B cell (primary cell): ENCODE data around the gene SURF6. TPM values are rescaled to one million over a fixed set of nuclear protein-coding genes. Genes with fewer than 3 reads are reported as not detected.

Experiments used
- ATAC-seq: fragments of 200-7000 bp; cut with Tn5 transposase; one replicate; pipeline ENCODE4 v1.10.0; 2021; ENCODE audit warnings: low read depth, mild to moderate bottlenecking, moderate number of reproducible peaks, moderate library complexity
- CTCF ChIA-PET: fragments of 350-600 bp; sonication (Branson Sonifier 250); formaldehyde crosslinking; loops from one replicate; lab custom pipeline; 2021; ENCODE audit warnings: antibody characterized with exemption, inconsistent platforms; lab: Charles Lee
- POLR2A ChIA-PET: fragments of 350-600 bp; sonication (Branson Sonifier 250); formaldehyde crosslinking; loops from one replicate; lab custom pipeline; 2021; ENCODE audit warnings: antibody characterized with exemption; lab: Charles Lee
- DNase-seq: peaks from one replicate; pipeline ENCODE4 v3.0.0; 2013
- H2AFZ ChIP-seq: 2 replicates; pipeline ENCODE4 v1.6.1; 2012; ENCODE audit warnings: mild to moderate bottlenecking, low read depth, low read length; ENCODE audit not compliant: insufficient read depth, poor library complexity, severe bottlenecking
- H3K27ac ChIP-seq, 2 donors: 1 replicate in 1 of 2; 2 replicates in 1 of 2; pipeline ENCODE4 v1.5.1; 2012 to 2013; ENCODE audit warnings: low read length in 2 of 2, mild to moderate bottlenecking in 2 of 2, moderate library complexity in 1 of 2
- H3K27me3 ChIP-seq, 4 experiments: fragments of 200-600 bp in 1 of 4; sonication (generic) in 1 of 4; replicated peaks in 1 of 4; 1 replicate in 2 of 4; 2 replicates in 2 of 4; pipeline versions ENCODE4 v1.6.1 to v1.7.0; 2013 to 2016; ENCODE audit warnings: low read length in 3 of 4, mild to moderate bottlenecking in 2 of 4, mixed read lengths in 1 of 4, moderate library complexity in 1 of 4; ENCODE audit not compliant: insufficient read depth in 4 of 4, control insufficient read depth in 3 of 4; ENCODE audit errors: control extremely low read depth in 1 of 4
- H3K36me3 ChIP-seq, 2 experiments: replicated peaks in 1 of 2; 1 replicate in 1 of 2; 2 replicates in 1 of 2; pipeline versions ENCODE4 v1.6.1 to v1.7.1; 2013; ENCODE audit warnings: low read length in 1 of 2; ENCODE audit not compliant: insufficient read depth in 2 of 2, control insufficient read depth in 1 of 2; ENCODE audit errors: control extremely low read depth in 1 of 2, extremely low read depth in 1 of 2
- H3K4me1 ChIP-seq, 2 donors: fragments of 200-600 bp in 1 of 2; sonication (generic) in 1 of 2; 1 replicate in 1 of 2; 2 replicates in 1 of 2; pipeline versions ENCODE4 v1.5.1 to v1.6.1; 2013 to 2017; ENCODE audit warnings: low read length in 2 of 2; ENCODE audit not compliant: control insufficient read depth in 2 of 2, insufficient read depth in 2 of 2
- H3K4me2 ChIP-seq: replicated peaks from 2 replicates; pipeline ENCODE3; 2012; ENCODE audit warnings: mild to moderate bottlenecking, low read depth, low read length; ENCODE audit not compliant: poor library complexity, severe bottlenecking
- H3K4me3 ChIP-seq, 5 experiments: fragments of 200-600 bp in 1 of 5; sonication (generic) in 1 of 5; 1 replicate in 3 of 5; 2 replicates in 2 of 5; pipeline versions ENCODE4 v1.5.1 to v1.7.0; 2011 to 2016; ENCODE audit warnings: low read length in 4 of 5, mild to moderate bottlenecking in 4 of 5, low read depth in 2 of 5, control low read depth in 1 of 5, moderate library complexity in 1 of 5; ENCODE audit not compliant: insufficient read depth in 1 of 5; ENCODE audit errors: control extremely low read depth in 1 of 5, extremely low read depth in 1 of 5
- H3K79me2 ChIP-seq: fragments of 200-600 bp; sonication (generic); one replicate; pipeline ENCODE4 v1.6.0; 2016; ENCODE audit warnings: low read length; ENCODE audit not compliant: control insufficient read depth, insufficient read depth
- H3K9ac ChIP-seq: fragments of 200-600 bp; sonication (generic); 2 replicates; pipeline ENCODE4 v1.6.1; 2017; ENCODE audit warnings: mild to moderate bottlenecking, low read length, moderate library complexity
- H3K9me3 ChIP-seq, 3 donors: one replicate each; pipeline versions ENCODE4 v1.6.1 to v1.7.1; 2013; ENCODE audit warnings: low read length in 2 of 3; ENCODE audit not compliant: control insufficient read depth in 2 of 3, insufficient read depth in 1 of 3; ENCODE audit errors: control extremely low read depth in 1 of 3
- H4K20me1 ChIP-seq: 2 replicates; pipeline ENCODE4 v1.6.0; 2012; ENCODE audit warnings: mild to moderate bottlenecking, low read length; ENCODE audit not compliant: insufficient read depth, control insufficient read depth, poor library complexity, severe bottlenecking
- H3K27ac Mint-ChIP-seq: one replicate; pipeline ENCODE4 v1.8.0; 2021; ENCODE audit warnings: mixed read lengths
- H3K27me3 Mint-ChIP-seq: one replicate; pipeline ENCODE4 v1.8.0; 2021; ENCODE audit warnings: mixed read lengths
- H3K4me1 Mint-ChIP-seq: one replicate; pipeline ENCODE4 v1.8.0; 2021; ENCODE audit warnings: mixed read lengths
- H3K4me3 Mint-ChIP-seq: one replicate; pipeline ENCODE4 v1.8.0; 2021; ENCODE audit warnings: mixed read lengths
- H3K9me3 Mint-ChIP-seq: one replicate; pipeline ENCODE4 v1.8.0; 2022; ENCODE audit warnings: mixed read lengths; ENCODE audit not compliant: insufficient read depth
- EZH2 ChIP-seq: IDR thresholded peaks from 2 replicates; pipeline ENCODE4 v1.6.1; 2012; ENCODE audit warnings: borderline replicate concordance, low read depth, mild to moderate bottlenecking, moderate library complexity, low read length; ENCODE audit not compliant: insufficient read depth, poor library complexity, severe bottlenecking
- WGBS: methylation state at CpG from one replicate; pipeline ENCODE4 v1.1.5; 2013; ENCODE audit warnings: missing lambda C conversion rate; ENCODE audit not compliant: insufficient coverage; 5-methylcytosine and 5-hydroxymethylcytosine counted together
- intact Hi-C: fragments of 100-400 bp; cut with micrococcal nuclease; formaldehyde crosslinking; loops from one replicate; pipeline ENCODE4 v1.10.0; 2022
- polyA plus RNA-seq: library from polyadenylated mRNA; depleted of rRNA; stranded (reverse); fragments of >200 nt; gene quantifications from 2 replicates; pipeline ENCODE4 v1.2.3, GENCODE V29; 2012
- total RNA-seq, 2 donors: library from RNA; stranded (reverse); fragments of 120-200 nt in 1 of 2; gene quantifications; 1 replicate in 1 of 2; 2 replicates in 1 of 2; pipeline versions ENCODE4 v1.2.3 to v1.2.4, GENCODE V29; 2013 to 2022
- TF ChIP-seq, protein P1 (sequence below): fragments of 200-600 bp; IDR thresholded peaks from one replicate; pipeline ENCODE4 v1.8.0; 2022; ENCODE audit warnings: antibody characterized with exemption, mild to moderate bottlenecking

SURF6 gene
- total and polyA plus RNA-seq, 2 donors (not counting 1 experiment from before 2014, with no cell fraction given): 14.7 to 25.9 TPM

DNA sequence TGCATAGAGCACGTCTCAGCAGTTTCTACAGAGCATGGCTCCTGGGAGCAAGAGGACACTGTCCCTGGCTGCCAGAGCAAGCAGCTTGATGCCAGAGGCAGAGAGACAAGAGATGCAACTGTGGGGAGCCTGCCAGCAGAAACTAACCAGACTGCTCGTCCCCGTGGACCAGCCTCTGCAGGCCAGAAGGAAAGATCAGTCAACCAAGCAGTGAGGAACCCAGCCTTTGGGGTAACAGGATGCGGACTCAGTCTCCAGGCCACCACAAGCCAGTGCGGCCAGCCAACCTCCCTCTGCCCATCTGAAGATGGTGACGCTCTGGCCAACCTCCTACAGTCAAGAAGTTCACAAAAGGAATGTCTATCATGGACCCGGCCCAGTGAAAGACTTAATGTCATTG, 36.2 kb upstream of the SURF6 start:
- Histone ChIP-seq H2AFZ (no peak overlapping the region), H3K4me1 (peaks cover 37 to 59% of the 10 kb centered on the region in 2 donors), H3K9ac (no peak overlapping the region), H3K27me3 (no peaks in the 10 kb centered on the region), H3K27ac (no peak overlapping the region), H3K36me3 (peaks cover 0 to 33% of the 10 kb centered on the region in 2 experiments), H3K9me3 (no peaks in the 10 kb centered on the region), H3K4me3 (no peak overlapping the region), H4K20me1 (peaks cover 83% of the 10 kb centered on the region), H3K4me2 (peak overlapping the region; percentile 41), H3K79me2 (peaks cover 87% of the 10 kb centered on the region)
- TF ChIP-seq, protein P1, sequence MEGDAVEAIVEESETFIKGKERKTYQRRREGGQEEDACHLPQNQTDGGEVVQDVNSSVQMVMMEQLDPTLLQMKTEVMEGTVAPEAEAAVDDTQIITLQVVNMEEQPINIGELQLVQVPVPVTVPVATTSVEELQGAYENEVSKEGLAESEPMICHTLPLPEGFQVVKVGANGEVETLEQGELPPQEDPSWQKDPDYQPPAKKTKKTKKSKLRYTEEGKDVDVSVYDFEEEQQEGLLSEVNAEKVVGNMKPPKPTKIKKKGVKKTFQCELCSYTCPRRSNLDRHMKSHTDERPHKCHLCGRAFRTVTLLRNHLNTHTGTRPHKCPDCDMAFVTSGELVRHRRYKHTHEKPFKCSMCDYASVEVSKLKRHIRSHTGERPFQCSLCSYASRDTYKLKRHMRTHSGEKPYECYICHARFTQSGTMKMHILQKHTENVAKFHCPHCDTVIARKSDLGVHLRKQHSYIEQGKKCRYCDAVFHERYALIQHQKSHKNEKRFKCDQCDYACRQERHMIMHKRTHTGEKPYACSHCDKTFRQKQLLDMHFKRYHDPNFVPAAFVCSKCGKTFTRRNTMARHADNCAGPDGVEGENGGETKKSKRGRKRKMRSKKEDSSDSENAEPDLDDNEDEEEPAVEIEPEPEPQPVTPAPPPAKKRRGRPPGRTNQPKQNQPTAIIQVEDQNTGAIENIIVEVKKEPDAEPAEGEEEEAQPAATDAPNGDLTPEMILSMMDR: no peak
- TF ChIP-seq EZH2: no peak
- intact Hi-C loops: no loop called here
- DNase-seq (no peak), ATAC-seq (no peak)
- no peak overlapping the region for H3K27ac Mint-ChIP-seq
- 81% methylated on average over 6 of the region's 7 CpGs for WGBS
- H3K4me3 Mint-ChIP-seq: peak overlapping the region; percentile 7
- H3K27me3 Mint-ChIP-seq: no peaks in the 10 kb centered on the region
- no peaks in the 10 kb centered on the region for H3K9me3 Mint-ChIP-seq
- peaks cover 57% of the 10 kb centered on the region for H3K4me1 Mint-ChIP-seq
- ChIA-PET POLR2A (no interaction called here), CTCF (interaction anchor here (0.9 to 2.5 kb wide), 2 partner anchors 15 to 24 kb away, joined by 3 to 11 read pairs; partner anchors contain the start of genes RPL7A, SURF1 and SURF2)

DNA sequence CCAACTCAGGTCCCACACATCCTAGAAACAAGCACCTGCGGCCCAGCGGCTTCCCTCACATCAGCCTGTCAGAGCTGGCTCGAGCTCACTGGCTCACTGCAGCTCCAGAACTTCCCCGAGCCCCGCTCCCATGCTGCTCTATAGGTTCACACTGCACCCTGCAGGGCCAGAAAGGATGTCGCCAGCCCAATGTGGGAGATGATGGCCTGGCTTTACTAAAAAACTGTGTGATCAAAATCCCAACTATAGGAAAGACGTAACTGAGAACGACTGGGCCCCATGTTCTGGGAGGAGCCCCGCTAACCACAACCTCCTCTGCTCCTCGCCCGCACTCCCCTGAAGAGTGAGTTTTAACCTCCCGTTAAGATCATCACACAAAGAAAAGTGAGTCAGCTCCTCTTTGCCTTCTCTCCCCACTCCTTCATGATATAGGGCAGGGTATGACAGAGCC, 35.3 kb upstream of the SURF6 start:
- H3K9me3 Mint-ChIP-seq: no peaks in the 10 kb centered on the region
- Histone ChIP-seq H2AFZ (no peak overlapping the region), H3K79me2 (peaks cover 96% of the 10 kb centered on the region), H3K27ac (peak overlapping the region; percentile 5 to 51), H3K9me3 (no peaks in the 10 kb centered on the region), H3K4me2 (peak overlapping the region; percentile 41), H3K36me3 (peaks cover 0 to 42% of the 10 kb centered on the region in 2 experiments), H3K27me3 (no peaks in the 10 kb centered on the region), H3K9ac (peak overlapping the region; percentile 11), H3K4me3 (no peak overlapping the region), H3K4me1 (peaks cover 33 to 52% of the 10 kb centered on the region in 2 donors), H4K20me1 (peaks cover 92% of the 10 kb centered on the region)
- CTCF ChIA-PET: interaction anchor here (1.0 to 2.5 kb wide), 3 partner anchors 15 to 185 kb away, joined by 3 to 11 read pairs (median 7); partner anchors contain the start of genes SURF1 and SURF2
- DNase-seq (no peak), ATAC-seq (no peak)
- 37% methylated on average over 11 of the region's 12 CpGs for WGBS
- intact Hi-C loops: no loop called here
- TF ChIP-seq, protein P1: no peak
- TF ChIP-seq EZH2: no peak
- H3K27me3 Mint-ChIP-seq: no peaks in the 10 kb centered on the region
- peaks cover 57% of the 10 kb centered on the region for H3K4me1 Mint-ChIP-seq
- peak overlapping the region; percentile 0 for H3K27ac Mint-ChIP-seq
- POLR2A ChIA-PET: no interaction called here
- peak overlapping the region; percentile 18 for H3K4me3 Mint-ChIP-seq
